Dendritic cell treated with granulocyte-macrophage colony-stimulating factor and Interleukin-4, amounts not matched to agents 40 ng/mL and 50 ng/mL, for 4 days (primary cell): ENCODE measurements around the gene P2RY12.
A peak's percentile ranks its signal among the peaks of the same experiment; 100 is the strongest.

ENCODE experiments used
- H3K27ac Mint-ChIP-seq: one replicate; pipeline ENCODE4 v1.8.0; 2022; ENCODE audit warnings: mild to moderate bottlenecking, mixed read lengths
- H3K27me3 Mint-ChIP-seq: one replicate; pipeline ENCODE4 v1.8.0; 2022; ENCODE audit warnings: mild to moderate bottlenecking, mixed read lengths
- H3K36me3 Mint-ChIP-seq: one replicate; pipeline ENCODE4 v1.8.0; 2022; ENCODE audit warnings: low read depth, mixed read lengths
- H3K4me1 Mint-ChIP-seq: one replicate; pipeline ENCODE4 v1.8.0; 2022; ENCODE audit warnings: low read depth, mixed read lengths
- H3K4me3 Mint-ChIP-seq: one replicate; pipeline ENCODE4 v1.8.0; 2022; ENCODE audit warnings: mild to moderate bottlenecking, moderate library complexity, mixed read lengths
- H3K9me3 Mint-ChIP-seq: one replicate; pipeline ENCODE4 v1.8.0; 2022; ENCODE audit warnings: mixed read lengths
- intact Hi-C: fragments of 100-400 bp; cut with micrococcal nuclease; formaldehyde crosslinking; loops from one replicate; pipeline ENCODE4 v1.15.0; 2022

Gene P2RY12

DNA sequence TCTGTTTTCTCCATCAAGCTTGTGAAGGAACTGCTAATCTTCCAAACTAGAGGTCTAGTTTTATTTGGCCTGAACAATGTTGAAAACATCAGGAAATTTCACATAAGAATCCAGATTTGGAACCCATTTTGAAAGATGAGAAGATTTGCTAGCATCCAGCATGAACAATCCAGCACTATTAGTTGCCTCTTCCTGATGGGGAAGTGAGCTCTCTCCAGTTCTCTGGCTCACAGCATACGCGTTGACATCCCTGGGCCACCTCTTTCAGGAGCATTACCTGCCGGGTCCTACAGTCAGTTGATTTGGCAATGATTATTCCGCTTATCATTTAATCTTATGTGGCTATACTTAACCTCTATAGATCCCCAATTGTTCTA, 78.8 kb downstream of the P2RY12 start:
- Mint-ChIP-seq H3K4me1 (peaks cover 33% of the 10 kb centered on the region), H3K36me3 (no peaks in the 10 kb centered on the region), H3K9me3 (no peaks in the 10 kb centered on the region), H3K27ac (no peak overlapping the region), H3K4me3 (no peak overlapping the region), H3K27me3 (peaks cover 2% of the 10 kb centered on the region)
- intact Hi-C loops = loop anchor here (2.0 kb wide), 1 partner anchor 15 kb away; no protein-coding TSS in a partner anchor

GRCh38 chr3:151305060-151305774, 79.3 kb downstream of the P2RY12 start:
- Mint-ChIP-seq H3K27me3 (peaks cover 2% of the 10 kb centered on the region), H3K27ac (no peak overlapping the region), H3K4me3 (no peak overlapping the region), H3K4me1 (peaks cover 39% of the 10 kb centered on the region), H3K9me3 (no peaks in the 10 kb centered on the region), H3K36me3 (no peaks in the 10 kb centered on the region)
- intact Hi-C loops = no loop called here

DNA sequence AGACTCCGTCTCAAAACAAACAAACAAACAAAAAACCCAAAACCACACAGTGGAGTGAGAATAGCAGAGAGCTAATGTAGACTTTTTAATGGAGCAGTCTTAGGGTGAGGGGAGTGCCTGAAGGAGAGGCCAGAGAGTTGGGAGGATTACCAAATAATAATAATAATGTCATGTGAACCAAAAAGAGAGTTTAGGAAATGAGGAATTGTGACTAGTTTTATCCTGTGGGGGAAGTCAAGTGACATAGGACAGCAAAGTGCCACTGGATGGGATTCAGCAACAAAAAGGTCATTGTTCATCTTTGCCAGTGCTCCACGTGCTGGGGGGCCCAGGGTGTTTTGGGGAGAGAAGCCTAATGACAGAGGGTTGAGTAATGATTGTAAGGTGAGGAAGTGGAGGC, 80.8 kb downstream of the P2RY12 start:
- intact Hi-C loops = no loop called here
- Mint-ChIP-seq H3K27ac (peak overlapping the region; percentile 61), H3K4me3 (no peak overlapping the region), H3K9me3 (no peaks in the 10 kb centered on the region), H3K27me3 (peaks cover 2% of the 10 kb centered on the region), H3K4me1 (peaks cover 51% of the 10 kb centered on the region), H3K36me3 (no peaks in the 10 kb centered on the region)

- peaks cover 2% of the 10 kb centered on the region for H3K27me3 Mint-ChIP-seq
- no peaks in the 10 kb centered on the region for H3K9me3 Mint-ChIP-seq
- H3K27ac Mint-ChIP-seq = peak overlapping the region; percentile 74
- no peak overlapping the region for H3K4me3 Mint-ChIP-seq
- intact Hi-C loops = no loop called here
- no peaks in the 10 kb centered on the region for H3K36me3 Mint-ChIP-seq
- H3K4me1 Mint-ChIP-seq = peaks cover 55% of the 10 kb centered on the region
Observed at GRCh38 chr3:151301787-151302186, 82.8 kb downstream of the P2RY12 start.

- Mint-ChIP-seq H3K9me3 (no peaks in the 10 kb centered on the region), H3K27me3 (peaks cover 2% of the 10 kb centered on the region), H3K27ac (peak overlapping the region; percentile 74), H3K4me3 (no peak overlapping the region), H3K36me3 (no peaks in the 10 kb centered on the region), H3K4me1 (peaks cover 61% of the 10 kb centered on the region)
- intact Hi-C loops = no loop called here
Observed at GRCh38 chr3:151300539-151300938, 84.0 kb downstream of the P2RY12 start.

- peaks cover 2% of the 10 kb centered on the region for H3K27me3 Mint-ChIP-seq
- H3K36me3 Mint-ChIP-seq = no peaks in the 10 kb centered on the region
- no peaks in the 10 kb centered on the region for H3K9me3 Mint-ChIP-seq
- H3K27ac Mint-ChIP-seq = peak overlapping the region; percentile 74
- peaks cover 59% of the 10 kb centered on the region for H3K4me1 Mint-ChIP-seq
- intact Hi-C loops = no loop called here
- H3K4me3 Mint-ChIP-seq = no peak overlapping the region
Observed at GRCh38 chr3:151299006-151299405, 85.5 kb downstream of the P2RY12 start.

DNA sequence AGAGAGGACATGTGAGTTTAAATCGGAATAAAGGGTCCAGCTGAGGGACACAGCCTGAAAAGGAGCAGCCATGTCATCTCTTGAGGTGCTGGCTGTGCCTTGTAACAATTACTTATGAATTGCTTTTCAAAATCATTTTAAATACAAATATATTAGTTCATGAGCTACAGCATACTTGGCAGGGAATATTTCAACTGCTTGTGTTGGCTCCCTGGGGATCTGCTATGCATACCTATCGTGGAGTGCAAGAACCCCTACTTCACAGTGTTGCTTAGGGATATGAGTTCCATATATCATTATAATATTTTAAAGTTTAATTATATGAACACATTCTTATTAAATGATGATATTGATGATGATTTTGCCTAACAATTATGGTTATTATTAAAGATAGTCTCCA, 87.1 kb downstream of the P2RY12 start:
- intact Hi-C loops = no loop called here
- H3K27ac Mint-ChIP-seq = no peak overlapping the region
- no peaks in the 10 kb centered on the region for H3K9me3 Mint-ChIP-seq
- H3K36me3 Mint-ChIP-seq = no peaks in the 10 kb centered on the region
- H3K27me3 Mint-ChIP-seq = peaks cover under 1% of the 10 kb centered on the region
- H3K4me1 Mint-ChIP-seq = peaks cover 49% of the 10 kb centered on the region
- H3K4me3 Mint-ChIP-seq = no peak overlapping the region

DNA sequence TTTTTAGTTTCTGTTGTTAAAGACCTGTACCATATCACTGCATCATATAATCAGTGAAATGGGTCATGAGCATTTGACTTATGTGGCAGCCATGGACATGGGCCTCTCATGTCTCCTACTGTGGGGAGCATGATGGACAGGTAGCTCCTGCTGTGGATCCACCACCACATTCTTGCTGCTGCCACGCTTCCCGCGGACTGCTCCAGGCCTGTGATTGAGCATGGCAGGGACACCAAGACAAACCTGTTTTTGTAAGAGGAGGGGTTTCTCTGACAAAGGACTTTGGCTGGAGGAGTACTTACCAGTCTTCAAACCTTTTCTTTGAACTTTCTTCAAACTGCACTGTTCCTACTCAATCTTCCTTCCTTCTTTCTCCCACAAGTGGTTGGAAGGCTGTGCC, 88.3 kb downstream of the P2RY12 start:
- H3K27ac Mint-ChIP-seq = peak overlapping the region; percentile 13
- intact Hi-C loops = no loop called here
- H3K27me3 Mint-ChIP-seq = no peaks in the 10 kb centered on the region
- no peak overlapping the region for H3K4me3 Mint-ChIP-seq
- H3K9me3 Mint-ChIP-seq = no peaks in the 10 kb centered on the region
- H3K4me1 Mint-ChIP-seq = peaks cover 38% of the 10 kb centered on the region
- no peaks in the 10 kb centered on the region for H3K36me3 Mint-ChIP-seq

DNA sequence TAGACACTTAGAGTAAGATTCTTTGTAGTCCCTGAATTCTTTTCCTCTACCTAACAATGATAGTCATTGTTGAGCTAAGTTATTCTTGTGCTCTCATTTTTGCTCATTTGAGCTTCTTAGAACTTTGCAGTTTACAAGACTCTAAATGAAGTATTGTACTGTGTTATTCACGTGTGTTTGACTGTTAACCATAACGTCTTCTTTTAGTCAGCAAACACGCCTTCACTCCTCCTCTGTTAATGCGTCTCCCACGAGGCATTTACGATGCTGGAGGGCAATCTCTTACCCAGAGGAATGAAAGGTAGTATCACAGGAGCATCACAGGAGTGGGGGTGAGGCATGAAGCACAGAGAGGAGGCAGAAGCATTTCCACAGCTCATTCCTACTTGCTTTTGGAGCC, 91.4 kb downstream of the P2RY12 start:
- peak overlapping the region; percentile 66 for H3K27ac Mint-ChIP-seq
- H3K27me3 Mint-ChIP-seq = no peaks in the 10 kb centered on the region
- intact Hi-C loops = loop anchor here (5.0 kb wide), 1 partner anchor 624 kb away; no protein-coding TSS in a partner anchor
- peaks cover 23% of the 10 kb centered on the region for H3K4me1 Mint-ChIP-seq
- no peaks in the 10 kb centered on the region for H3K36me3 Mint-ChIP-seq
- no peak overlapping the region for H3K4me3 Mint-ChIP-seq
- H3K9me3 Mint-ChIP-seq = no peaks in the 10 kb centered on the region

DNA sequence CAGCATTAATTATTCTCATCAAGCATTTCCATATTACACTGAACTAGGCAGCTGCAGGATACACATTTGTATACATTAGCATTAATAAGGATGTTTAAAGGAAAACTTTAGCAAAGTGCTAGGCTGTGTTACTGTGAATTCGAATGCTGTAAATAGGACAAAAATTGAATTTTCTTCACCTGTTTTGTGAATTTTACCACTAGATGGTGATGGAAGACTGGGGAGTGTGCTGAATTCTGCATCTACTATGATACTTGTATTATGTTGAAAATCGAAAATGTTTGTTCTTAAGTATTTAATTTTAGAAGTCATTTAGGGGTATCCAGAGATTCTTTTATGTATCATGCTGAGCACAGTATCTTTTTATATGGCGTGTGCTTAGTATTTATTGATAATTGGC, 93.9 kb downstream of the P2RY12 start:
- intact Hi-C loops = loop anchor here (1.0 to 5.0 kb wide), 4 partner anchors 36 to 627 kb away; no protein-coding TSS in a partner anchor
- Mint-ChIP-seq H3K27me3 (no peaks in the 10 kb centered on the region), H3K4me3 (no peak overlapping the region), H3K36me3 (no peaks in the 10 kb centered on the region), H3K27ac (no peak overlapping the region), H3K9me3 (no peaks in the 10 kb centered on the region), H3K4me1 (peaks cover 22% of the 10 kb centered on the region)

DNA sequence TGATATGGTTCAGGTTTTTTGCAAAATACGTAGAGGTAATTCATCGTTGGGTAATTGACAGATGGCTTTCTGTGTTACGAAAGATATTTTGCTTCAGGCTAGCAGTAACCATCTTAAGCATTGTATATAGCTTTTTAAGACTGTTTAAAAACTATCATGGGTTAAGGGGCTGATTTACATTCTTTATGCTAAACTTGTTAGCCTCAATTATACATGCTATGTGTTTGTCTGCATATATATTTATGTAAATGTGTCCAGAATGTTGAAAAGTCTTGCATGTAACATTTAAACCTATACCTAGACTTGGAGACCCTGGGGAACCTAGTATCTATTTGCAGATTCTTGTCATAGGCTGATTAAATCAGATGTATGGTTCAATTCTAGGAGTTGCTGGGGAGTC, 95.1 kb downstream of the P2RY12 start:
- intact Hi-C loops = no loop called here
- Mint-ChIP-seq H3K4me3 (no peak overlapping the region), H3K27me3 (no peaks in the 10 kb centered on the region), H3K9me3 (no peaks in the 10 kb centered on the region), H3K36me3 (no peaks in the 10 kb centered on the region), H3K27ac (no peak overlapping the region), H3K4me1 (peaks cover 25% of the 10 kb centered on the region)
